Panc1 (cell line): ENCODE data around the gene GLB1L. TPM values are rescaled to one million over a fixed set of nuclear protein-coding genes. Genes with fewer than 3 reads are reported as not detected.

Experiments used
- ATAC-seq: fragments of 200-7000 bp; cut with Tn5 transposase; 2 replicates; pipeline ENCODE4 v1.9.1; 2020; ENCODE audit warnings: mild to moderate bottlenecking, moderate library complexity
- BruUV-seq: library from RNA; stranded (reverse); fragments of 400-500 nt; replicated peaks from 2 replicates; lab custom pipeline; 2021; lab: Mats Ljungman, UMichigan
- CTCF ChIA-PET: fragments of 300-600 bp; sonication (Branson Sonifier 250); formaldehyde crosslinking; loops from one replicate; lab custom pipeline; 2022; ENCODE audit warnings: antibody characterized with exemption; lab: Charles Lee
- POLR2A ChIA-PET: fragments of 300-600 bp; sonication (Branson Sonifier 250); formaldehyde crosslinking; loops from one replicate; lab custom pipeline; 2022; ENCODE audit warnings: antibody characterized with exemption; lab: Charles Lee
- DNase-seq: peaks from one replicate; pipeline ENCODE4 v3.0.0-alpha.2; 2010; ENCODE audit warnings: low read depth, low spot score
- H3K27ac ChIP-seq: 2 replicates; pipeline ENCODE4 v1.5.1; 2011; ENCODE audit warnings: mild to moderate bottlenecking, low read length, inconsistent platforms
- H3K27me3 ChIP-seq: fragments of 200-500 bp; sonication (Bioruptor generic); 2 replicates; pipeline ENCODE4 v1.6.0; 2014; ENCODE audit warnings: low read length, inconsistent platforms; ENCODE audit not compliant: control insufficient read depth, insufficient read depth
- H3K36me3 ChIP-seq: fragments of 200-500 bp; sonication (Bioruptor generic); 2 replicates; pipeline ENCODE4 v1.5.1; 2014; ENCODE audit warnings: inconsistent platforms, mild to moderate bottlenecking, low read length, moderate library complexity; ENCODE audit not compliant: control insufficient read depth, insufficient read depth
- H3K4me1 ChIP-seq: 2 replicates; pipeline ENCODE4 v1.5.1; 2011; ENCODE audit warnings: inconsistent platforms, mild to moderate bottlenecking, low read length, moderate library complexity; ENCODE audit not compliant: control insufficient read depth, insufficient read depth
- H3K4me3 ChIP-seq, 2 experiments: 2 replicates each; pipeline ENCODE4 v1.5.1; 2011 to 2012; ENCODE audit warnings: low read depth in 2 of 2, low read length in 2 of 2, mild to moderate bottlenecking in 2 of 2, inconsistent platforms in 1 of 2, moderate library complexity in 1 of 2
- H3K9me3 ChIP-seq: fragments of 200-500 bp; sonication (Bioruptor generic); 2 replicates; pipeline ENCODE4 v1.5.1; 2014; ENCODE audit warnings: low read depth, mild to moderate bottlenecking, inconsistent platforms, low read length, moderate library complexity; ENCODE audit not compliant: control insufficient read depth, insufficient read depth
- POLR2AphosphoS5 ChIP-seq: IDR thresholded peaks from 2 replicates; pipeline ENCODE4 v1.6.1; 2012; ENCODE audit warnings: mild to moderate bottlenecking, low read depth, low read length, moderate library complexity
- SIN3A ChIP-seq: IDR thresholded peaks from 2 replicates; pipeline ENCODE4 v1.6.1; 2012; ENCODE audit warnings: low read depth, mild to moderate bottlenecking, low read length, moderate library complexity, borderline replicate concordance; ENCODE audit not compliant: insufficient read depth
- TCF7L2 ChIP-seq: IDR thresholded peaks from 2 replicates; pipeline ENCODE4 v1.6.1; 2011; ENCODE audit warnings: mild to moderate bottlenecking, low read depth, low read length, inconsistent platforms
- in situ Hi-C: cut with HindIII; loops from 2 replicates; pipeline ENCODE4 v1.10.0; 2016; ENCODE audit warnings: low sequenced_read_pairs, low pct_unique_long_range_greater_than_20kb
- intact Hi-C: fragments of 100-400 bp; cut with micrococcal nuclease; formaldehyde crosslinking; loops from one replicate; pipeline ENCODE4 v1.10.0; 2022; ENCODE audit not compliant: unreplicated experiment
- total RNA-seq: library from RNA; stranded (reverse); gene quantifications from one replicate; pipeline ENCODE4 v1.2.1, GENCODE V29; 2021; ENCODE audit not compliant: unreplicated experiment
- TF ChIP-seq, protein P1 (sequence below), 2 experiments: IDR thresholded peaks; 2 replicates each; pipeline ENCODE4 v1.6.1; 2011 to 2012; ENCODE audit warnings: low read depth in 2 of 2, control low read depth in 1 of 2, low read length in 1 of 2, mild to moderate bottlenecking in 1 of 2, moderate library complexity in 1 of 2; ENCODE audit not compliant: insufficient read depth in 1 of 2
- TF ChIP-seq, protein P2 (sequence below): fragments of 450-650 bp; IDR thresholded peaks from 2 replicates; pipeline ENCODE4 v1.5.1; 2017; ENCODE audit warnings: mild to moderate bottlenecking

GLB1L gene
- total RNA-seq, 1 experiment from 2014 or later, result 8.1 TPM

DNA sequence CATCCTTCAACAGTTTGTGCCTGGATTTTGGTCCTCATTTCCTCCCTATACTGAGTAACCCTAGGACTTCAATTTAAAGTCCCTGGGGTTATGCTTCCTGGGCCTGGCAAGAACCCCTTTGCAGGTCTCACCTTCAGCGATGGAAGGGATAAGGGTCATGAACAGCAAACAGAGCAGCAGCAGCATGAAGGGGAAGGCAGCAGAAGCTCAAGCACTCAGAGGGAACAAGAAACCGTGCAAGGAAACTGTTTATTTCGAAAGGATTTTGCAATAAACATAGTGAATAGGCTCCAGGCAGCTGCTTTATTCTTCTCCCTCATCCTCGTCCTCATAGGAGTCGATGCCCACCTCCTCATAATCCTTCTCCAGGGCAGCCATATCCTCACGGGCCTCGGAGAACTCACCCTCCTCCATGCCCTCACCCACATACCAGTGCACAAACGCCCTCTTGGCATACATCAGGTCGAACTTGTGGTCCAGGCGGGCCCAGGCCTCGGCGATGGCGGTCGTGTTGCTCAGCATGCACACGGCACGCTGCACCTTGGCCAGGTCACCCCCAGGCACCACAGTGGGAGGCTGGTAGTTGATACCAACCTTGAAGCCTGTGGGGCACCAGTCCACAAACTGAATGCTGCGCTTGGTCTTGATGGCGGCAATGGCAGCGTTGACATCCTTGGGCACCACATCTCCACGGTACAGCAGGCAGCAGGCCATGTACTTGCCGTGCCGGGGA is 5.0 kb upstream of the GLB1L start:
- Histone ChIP-seq H3K9me3 (no peaks in the 10 kb centered on the region), H3K27ac (peak overlapping the region; percentile 65; the same call in 1 of the 2 replicates), H3K4me3 (no peak overlapping the region), H3K4me1 (peaks cover 45% of the 10 kb centered on the region), H3K36me3 (no peaks in the 10 kb centered on the region; the same call in 1 of the 2 replicates), H3K27me3 (peaks cover 5% of the 10 kb centered on the region)
- CTCF ChIA-PET, result interaction anchor here (0.5 to 0.6 kb wide), 2 partner anchors 101 to 179 kb away, joined by 3 to 5 read pairs; no protein-coding TSS in a partner anchor
- TF ChIP-seq, protein P1, sequence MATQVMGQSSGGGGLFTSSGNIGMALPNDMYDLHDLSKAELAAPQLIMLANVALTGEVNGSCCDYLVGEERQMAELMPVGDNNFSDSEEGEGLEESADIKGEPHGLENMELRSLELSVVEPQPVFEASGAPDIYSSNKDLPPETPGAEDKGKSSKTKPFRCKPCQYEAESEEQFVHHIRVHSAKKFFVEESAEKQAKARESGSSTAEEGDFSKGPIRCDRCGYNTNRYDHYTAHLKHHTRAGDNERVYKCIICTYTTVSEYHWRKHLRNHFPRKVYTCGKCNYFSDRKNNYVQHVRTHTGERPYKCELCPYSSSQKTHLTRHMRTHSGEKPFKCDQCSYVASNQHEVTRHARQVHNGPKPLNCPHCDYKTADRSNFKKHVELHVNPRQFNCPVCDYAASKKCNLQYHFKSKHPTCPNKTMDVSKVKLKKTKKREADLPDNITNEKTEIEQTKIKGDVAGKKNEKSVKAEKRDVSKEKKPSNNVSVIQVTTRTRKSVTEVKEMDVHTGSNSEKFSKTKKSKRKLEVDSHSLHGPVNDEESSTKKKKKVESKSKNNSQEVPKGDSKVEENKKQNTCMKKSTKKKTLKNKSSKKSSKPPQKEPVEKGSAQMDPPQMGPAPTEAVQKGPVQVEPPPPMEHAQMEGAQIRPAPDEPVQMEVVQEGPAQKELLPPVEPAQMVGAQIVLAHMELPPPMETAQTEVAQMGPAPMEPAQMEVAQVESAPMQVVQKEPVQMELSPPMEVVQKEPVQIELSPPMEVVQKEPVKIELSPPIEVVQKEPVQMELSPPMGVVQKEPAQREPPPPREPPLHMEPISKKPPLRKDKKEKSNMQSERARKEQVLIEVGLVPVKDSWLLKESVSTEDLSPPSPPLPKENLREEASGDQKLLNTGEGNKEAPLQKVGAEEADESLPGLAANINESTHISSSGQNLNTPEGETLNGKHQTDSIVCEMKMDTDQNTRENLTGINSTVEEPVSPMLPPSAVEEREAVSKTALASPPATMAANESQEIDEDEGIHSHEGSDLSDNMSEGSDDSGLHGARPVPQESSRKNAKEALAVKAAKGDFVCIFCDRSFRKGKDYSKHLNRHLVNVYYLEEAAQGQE (IDR thresholded peaks at IDR 0.05; ENCODE audit: insufficient read depth in 1 of 2, low read depth in 2 of 2, low read length in 1 of 2), result no peak
- TF ChIP-seq POLR2AphosphoS5, result no peak
- no peak for TF ChIP-seq TCF7L2
- TF ChIP-seq, protein P2, sequence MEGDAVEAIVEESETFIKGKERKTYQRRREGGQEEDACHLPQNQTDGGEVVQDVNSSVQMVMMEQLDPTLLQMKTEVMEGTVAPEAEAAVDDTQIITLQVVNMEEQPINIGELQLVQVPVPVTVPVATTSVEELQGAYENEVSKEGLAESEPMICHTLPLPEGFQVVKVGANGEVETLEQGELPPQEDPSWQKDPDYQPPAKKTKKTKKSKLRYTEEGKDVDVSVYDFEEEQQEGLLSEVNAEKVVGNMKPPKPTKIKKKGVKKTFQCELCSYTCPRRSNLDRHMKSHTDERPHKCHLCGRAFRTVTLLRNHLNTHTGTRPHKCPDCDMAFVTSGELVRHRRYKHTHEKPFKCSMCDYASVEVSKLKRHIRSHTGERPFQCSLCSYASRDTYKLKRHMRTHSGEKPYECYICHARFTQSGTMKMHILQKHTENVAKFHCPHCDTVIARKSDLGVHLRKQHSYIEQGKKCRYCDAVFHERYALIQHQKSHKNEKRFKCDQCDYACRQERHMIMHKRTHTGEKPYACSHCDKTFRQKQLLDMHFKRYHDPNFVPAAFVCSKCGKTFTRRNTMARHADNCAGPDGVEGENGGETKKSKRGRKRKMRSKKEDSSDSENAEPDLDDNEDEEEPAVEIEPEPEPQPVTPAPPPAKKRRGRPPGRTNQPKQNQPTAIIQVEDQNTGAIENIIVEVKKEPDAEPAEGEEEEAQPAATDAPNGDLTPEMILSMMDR, result no peak
- TF ChIP-seq SIN3A, result no peak
- intact Hi-C loops (no loop called here), in situ Hi-C loops (no loop called here)
- ATAC-seq (no peak), DNase-seq (no peak)
- no TSS peak for BruUV-seq
- POLR2A ChIA-PET, result interaction anchor here (0.6 kb wide), 1 partner anchor 236 kb away, joined by 13 read pairs; no protein-coding TSS in a partner anchor

DNA sequence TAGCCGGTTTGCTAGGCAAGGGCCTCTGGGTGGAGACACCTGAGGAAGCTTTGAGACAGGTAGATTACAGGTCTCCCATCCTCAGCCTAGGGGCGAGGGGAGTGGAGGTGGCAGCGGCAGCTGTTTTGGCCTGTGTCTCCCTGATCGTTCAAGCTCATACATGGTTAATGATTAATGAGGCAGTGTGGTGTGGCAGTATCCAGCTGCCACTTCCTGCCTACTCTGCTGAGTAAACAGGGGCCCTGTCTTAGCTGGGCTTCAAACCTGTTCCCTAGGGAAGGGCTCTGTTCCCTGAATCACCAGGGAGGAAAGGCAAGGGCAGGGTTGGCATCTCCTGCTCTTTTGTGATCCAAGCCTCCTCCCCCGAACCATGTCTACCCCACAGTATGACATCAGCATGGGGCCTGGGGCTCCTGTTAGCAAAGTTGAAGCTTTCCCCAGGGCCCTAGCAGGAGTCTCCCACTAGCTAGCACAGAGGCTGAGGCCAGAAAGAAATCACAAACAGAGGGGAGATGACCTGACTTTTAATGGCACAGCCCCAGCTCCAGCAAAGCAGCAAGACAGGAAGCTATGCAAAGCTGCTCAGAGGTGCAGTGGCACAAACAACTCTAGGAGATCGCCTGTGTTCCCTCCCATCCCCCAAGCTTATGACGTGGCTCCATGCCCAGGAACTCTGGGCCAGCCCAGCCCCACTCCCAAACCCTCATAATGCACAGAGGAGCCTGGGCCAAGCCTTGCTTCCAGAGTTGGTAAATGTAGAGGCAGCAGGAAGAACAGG is 4.1 kb upstream of the GLB1L start:
- Histone ChIP-seq H3K36me3 (no peaks in the 10 kb centered on the region; the same call in 1 of the 2 replicates), H3K27ac (peak overlapping the region; percentile 65), H3K27me3 (no peaks in the 10 kb centered on the region), H3K4me1 (peaks cover 50% of the 10 kb centered on the region), H3K9me3 (no peaks in the 10 kb centered on the region), H3K4me3 (no peak overlapping the region)
- BruUV-seq, result no TSS peak
- TF ChIP-seq POLR2AphosphoS5, result peak; percentile 11; the same call in 1 of the 2 replicates
- TF ChIP-seq, protein P1 (IDR thresholded peaks at IDR 0.05; ENCODE audit: insufficient read depth in 1 of 2, low read depth in 2 of 2, low read length in 1 of 2), result no peak
- intact Hi-C loops (no loop called here), in situ Hi-C loops (no loop called here)
- no peak for DNase-seq
- ATAC-seq, result peak; percentile 7; the same call in 1 of the 2 replicates
- CTCF ChIA-PET, result interaction anchor here (0.6 to 1.1 kb wide), 3 partner anchors 31 to 102 kb away, joined by 3 to 6 read pairs (median 3); no protein-coding TSS in a partner anchor
- POLR2A ChIA-PET, result interaction anchor here (0.5 to 0.6 kb wide), 2 partner anchors 38 to 237 kb away, joined by 5 to 13 read pairs; no protein-coding TSS in a partner anchor
